SKM-1 (cell line): ENCODE data around the gene ASF1B.
"Not testable (repeated sequence)": the region's sequence is repeated elsewhere in the genome, so short reads cannot be mapped to it uniquely, and the experiment has no call there.

Source experiments
- DNase-seq: peaks from one replicate; lab custom pipeline; 2025; ENCODE audit not compliant: unreplicated experiment; lab: John Stamatoyannopoulos, UW

ASF1B gene

DNA sequence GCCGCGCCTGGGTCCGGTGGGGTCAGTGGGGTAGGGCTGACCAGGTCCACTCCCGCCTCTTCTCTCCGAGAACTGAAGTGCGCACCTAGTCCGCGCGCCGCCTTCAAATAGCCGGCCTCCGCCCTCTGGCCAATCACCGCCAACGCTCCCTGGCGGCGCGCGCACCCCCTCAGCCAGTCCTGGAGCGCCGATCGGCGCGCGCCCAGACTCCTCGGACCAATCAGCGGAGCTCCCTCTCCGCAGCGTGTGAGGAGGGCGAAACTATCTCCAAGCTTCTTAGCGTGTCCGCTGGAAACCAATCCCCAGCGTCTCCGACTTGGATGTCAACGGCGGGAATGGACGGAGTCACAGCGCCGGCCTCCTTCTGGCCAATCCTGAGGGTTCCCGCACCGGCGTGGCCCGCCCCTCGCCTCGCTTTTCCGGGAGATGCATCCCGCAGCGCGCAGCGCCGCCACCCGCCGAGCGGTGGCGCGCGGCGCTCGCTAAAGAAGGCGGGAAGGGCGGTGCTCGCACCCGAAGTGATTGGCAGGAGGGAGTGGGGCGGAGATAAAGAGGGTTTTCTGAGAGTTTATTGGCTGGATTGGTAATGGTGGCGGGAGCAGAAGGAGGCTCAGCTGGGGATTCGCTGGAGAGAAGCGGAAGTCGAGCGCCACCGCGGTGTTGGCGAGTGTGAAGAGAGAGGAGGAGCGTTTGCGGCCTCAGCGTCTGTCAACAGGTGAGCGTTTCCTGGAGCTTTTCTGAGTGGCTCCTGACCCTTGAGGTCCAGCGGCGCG lies at the start of gene ASF1B:
TSS of gene ASF1B (minus strand) at position 81 of the 773 bp plus-strand sequence. CDS start 133 bp downstream, outside the sequence.
- peak; percentile 100 for DNase-seq

DNA sequence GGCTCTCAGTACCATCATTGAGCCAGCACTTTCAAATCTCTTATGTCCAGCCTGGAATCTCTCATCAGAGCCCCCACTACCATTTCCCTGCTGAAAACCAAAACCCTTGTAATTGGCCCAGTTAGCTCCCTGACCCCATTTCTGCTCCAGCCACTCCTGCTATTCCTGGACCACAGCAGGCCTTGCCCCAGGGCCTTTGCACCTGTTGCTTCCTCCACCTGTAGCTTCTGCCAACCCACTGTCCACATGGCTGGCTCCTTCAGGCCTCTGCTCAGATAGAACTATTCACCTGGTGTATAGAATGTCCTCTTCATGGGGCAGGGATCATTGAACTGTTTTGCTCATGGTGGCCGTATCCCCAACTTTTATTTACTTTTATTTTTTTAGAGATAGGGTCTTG lies 49.3 kb upstream of the ASF1B start:
- not testable (repeated sequence) for DNase-seq

DNA sequence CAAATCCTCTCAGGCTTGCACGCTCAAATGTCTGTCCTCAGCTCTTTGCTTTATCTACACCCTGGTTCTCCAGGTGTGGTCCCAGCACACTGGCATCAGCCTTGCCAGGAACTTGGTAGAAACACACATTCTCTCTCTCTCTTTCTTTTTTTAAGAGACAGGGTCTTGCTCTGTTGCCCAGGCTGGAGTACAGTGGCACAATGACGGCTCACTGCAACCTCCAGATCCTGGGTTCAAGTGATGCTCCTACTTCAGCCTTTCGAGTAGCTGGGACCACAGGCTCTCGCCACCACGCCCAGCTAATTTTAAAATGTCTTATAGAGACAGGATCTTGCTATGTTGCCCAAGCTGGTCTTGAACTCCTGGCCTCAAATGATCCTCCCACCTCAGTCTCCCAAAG lies 48.8 kb upstream of the ASF1B start:
- DNase-seq, result no peak

DNA sequence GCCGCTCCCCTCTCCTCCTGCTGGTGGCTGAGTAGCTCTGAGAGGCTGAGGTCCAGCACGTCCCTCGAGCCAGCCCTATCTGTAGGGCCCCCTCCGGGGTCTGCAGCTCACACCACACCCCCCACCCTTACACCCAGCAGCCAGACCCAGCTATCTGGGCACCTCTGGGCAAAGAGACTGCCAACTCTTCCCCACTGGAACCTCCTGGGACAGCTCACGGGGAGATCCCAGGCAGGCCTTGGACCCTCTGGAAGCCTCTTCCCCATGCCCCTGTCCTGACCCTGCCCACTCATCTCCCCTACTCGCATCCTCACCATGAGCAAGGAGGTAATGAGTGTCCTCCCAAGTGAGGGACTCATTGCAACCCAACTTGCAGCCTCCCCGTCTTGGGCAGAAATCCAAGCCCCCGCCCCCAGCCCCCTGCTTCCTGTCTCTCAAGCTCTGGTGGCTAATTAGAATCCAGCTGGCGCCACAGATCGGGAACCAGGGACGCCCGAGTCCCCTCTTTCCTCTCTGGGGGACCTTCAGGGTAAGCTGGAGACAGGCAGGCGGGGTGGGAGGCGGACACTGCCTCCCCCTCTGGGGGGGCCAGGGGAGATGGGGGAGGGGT lies 47.5 kb upstream of the ASF1B start:
- DNase-seq, result no peak

DNA sequence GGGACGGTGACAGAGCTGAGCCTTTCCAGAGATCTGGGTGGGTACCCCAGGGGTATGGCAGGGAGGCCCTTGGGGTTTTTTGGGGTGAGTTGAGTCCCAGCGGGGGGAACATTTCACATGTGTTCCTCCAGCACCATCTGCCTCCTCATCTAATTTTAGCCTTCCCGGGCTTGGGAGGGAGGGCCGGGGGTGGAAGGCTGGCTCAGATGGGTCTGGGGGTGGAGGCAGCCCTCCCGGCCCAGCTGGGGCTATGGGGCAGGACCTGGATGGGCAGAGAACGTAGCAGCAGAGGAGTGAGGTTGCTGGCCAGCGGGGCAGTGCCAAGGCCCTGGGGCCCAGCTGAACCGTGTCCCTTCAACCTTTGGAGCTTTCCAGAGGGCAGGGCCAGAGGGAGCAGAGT lies 46.1 kb upstream of the ASF1B start:
- DNase-seq, result no peak

DNA sequence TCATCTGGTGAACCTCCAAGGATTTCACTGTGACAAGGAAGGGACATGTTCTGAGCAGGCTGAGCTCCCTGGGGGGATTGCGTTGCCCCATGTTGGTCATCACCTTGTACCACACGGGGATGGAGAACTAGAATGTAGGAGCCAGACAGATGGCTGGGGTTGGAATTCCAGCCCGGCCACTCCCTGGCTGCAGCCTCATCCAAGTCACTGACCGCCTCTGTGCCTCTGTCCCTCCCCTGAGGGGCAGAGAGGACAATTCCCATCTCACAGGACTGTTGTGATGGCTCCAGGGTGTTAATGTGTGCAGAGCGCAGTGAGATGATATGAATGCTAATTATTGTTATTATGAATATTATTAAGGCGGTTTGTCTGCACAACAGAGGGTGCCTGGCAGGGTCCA lies 45.5 kb upstream of the ASF1B start:
- no peak for DNase-seq

DNA sequence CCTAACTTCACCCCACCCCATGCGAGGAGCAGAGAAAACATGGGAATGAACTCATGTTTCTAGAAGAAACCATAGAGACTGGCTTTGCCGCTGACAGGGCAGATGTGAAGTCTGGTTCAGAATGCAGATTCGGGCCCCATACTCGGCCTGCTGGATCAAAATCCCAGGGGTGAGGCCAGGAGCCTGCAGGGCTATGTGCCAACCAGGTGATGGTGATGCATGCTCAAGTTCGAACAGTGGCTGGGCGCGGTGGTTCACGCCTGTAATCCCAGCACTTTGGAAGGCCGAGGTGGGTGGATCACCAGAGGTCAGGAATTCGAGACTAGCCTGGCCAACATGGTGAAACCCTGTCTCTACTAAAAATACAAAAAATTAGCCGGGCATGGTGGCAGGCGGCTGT lies 44.8 kb upstream of the ASF1B start:
- DNase-seq, result not testable (repeated sequence)

DNA sequence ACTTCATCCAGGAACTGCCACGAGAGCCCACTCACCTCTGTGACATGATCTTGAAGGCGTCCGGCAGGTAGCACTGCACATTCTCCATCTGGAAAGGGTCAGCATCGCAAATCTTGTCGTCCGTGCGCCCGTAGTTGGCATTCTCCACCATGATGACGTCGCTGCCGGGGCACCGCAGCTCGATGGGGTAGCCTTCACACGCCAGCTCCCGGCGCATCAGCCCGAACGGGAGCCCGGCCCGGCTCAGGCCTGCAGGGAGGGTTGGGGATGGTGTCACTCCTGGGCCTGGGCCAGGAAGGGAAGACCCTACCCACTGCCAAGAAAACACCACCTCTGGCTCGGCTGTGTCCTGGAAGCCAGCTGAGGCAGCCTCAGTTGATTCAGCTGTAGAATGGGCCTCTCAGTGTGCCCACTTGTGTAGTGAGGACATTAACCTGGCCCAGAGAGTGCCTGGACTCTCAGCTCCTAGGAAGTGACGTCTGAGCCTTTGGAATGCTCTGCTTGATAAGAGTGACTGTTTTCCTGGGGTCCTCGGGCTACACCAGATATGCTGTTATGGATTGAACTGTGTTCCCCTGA lies 41.2 kb upstream of the ASF1B start:
- no peak for DNase-seq

DNA sequence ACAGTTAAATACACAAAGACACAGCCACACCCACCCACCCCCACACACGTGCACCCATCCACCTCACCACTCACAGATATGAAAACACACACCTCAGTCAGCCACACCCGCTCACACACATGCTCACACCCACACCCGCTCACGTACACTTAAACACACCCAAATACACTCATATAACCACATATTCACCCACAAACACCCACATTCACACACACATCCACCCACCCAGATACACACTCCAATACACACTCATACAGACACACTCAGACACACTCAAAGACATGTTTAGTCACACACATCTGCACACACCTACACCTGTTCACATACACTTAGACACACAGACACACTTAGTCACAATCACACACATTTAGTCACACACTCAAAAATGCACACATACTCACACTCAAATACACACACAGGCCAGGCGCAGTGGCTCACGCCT lies 39.0 kb upstream of the ASF1B start:
- no peak for DNase-seq

DNA sequence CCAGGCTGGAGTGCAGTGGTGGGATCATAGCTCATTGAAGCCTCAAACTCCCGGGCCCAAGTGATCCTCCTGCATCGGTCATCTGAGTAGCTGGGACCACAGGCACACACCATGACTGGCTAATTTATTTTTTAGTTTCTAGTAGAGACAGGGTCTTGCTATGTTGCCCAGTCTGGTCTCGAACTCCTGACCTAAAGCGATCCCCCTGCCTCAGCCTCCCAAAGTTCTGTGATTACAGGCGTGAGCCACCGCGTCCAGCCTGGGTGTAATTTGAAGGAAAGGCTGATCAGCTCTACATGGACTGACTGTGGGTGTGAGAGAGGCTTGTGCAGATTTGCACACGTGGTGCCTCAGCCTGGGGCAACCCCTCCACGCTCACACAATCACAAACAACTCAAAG lies 38.5 kb upstream of the ASF1B start:
- no peak for DNase-seq

DNA sequence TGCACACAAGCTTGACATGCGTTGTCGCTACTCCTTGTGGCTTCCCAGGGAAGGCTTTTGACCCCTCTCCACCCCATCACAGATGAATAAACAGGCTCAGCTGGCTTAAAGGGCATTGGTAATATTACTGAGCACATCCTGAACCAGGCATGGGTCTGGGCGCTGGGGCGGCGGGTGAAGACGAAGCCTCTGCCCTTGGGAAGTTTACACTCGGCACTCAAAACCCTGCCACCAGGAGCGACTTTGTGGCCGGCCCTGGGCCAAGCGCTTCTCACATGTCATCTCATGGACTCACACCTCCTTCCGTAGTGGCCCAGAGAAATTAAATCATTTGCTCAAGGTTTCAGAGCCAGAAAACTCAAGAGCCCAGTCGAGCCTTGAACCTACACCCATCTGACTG lies 32.6 kb upstream of the ASF1B start:
- no peak for DNase-seq

DNA sequence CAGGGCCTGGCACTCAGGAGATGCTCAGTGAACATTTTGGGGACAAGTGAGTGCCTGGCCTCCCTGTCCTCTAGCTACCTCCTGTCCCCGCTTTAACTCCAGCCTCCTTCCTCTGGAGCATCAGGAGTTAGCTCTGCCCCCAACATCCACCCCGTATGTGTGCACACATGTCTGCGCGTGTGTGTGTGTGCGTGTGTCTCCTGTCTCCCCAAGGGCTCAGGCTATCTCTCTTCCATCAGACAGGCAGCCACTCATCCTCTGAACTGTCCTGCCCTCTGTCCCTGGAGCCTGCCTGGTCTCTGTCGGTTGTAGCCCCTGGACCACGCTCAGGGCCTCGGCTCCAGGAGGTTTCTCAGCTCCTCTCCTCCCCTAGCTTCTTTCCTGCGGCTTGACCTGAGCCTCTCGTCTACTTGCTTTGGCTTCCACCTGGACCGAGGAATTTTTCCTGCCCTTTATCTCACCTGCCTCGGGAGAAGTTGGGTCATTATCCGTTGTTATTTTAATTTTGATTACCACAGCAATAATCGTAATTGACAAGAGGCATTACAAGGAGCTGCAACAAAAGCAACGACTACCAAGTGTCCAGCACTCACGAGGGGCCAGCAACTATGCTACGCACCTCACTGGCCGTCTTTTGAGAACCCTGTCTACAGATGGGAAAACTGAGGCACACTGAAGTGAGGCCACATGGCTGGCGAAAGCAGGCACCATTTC lies 32.0 kb upstream of the ASF1B start:
- no peak for DNase-seq

DNA sequence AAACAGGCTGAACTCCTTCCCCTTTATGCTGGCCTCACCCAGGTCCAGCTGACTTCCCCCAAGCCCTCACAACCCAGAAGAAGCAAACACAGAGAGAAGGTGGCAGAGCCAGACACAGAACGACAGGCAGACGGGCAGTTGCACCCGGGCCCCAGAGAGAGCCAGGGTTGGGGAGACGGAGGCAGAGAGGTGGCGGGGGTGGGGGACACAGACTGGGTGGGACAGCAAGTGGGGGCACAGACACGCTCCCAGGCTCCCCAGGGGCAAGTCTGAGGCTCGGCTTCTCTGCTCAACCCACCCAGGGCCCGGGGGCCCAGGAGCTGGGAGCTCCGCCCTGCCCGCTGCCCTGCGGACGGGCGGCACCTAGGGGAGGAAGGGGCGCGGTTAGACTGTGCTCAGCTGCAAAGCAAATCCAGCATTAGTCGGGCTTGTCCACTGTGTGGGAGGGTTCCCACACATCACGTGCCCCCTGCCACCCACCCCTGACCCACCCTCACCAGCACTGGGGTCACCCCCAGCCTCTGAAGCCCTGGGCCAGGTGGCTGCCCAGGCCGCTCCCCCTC lies 31.3 kb upstream of the ASF1B start:
- no peak for DNase-seq

DNA sequence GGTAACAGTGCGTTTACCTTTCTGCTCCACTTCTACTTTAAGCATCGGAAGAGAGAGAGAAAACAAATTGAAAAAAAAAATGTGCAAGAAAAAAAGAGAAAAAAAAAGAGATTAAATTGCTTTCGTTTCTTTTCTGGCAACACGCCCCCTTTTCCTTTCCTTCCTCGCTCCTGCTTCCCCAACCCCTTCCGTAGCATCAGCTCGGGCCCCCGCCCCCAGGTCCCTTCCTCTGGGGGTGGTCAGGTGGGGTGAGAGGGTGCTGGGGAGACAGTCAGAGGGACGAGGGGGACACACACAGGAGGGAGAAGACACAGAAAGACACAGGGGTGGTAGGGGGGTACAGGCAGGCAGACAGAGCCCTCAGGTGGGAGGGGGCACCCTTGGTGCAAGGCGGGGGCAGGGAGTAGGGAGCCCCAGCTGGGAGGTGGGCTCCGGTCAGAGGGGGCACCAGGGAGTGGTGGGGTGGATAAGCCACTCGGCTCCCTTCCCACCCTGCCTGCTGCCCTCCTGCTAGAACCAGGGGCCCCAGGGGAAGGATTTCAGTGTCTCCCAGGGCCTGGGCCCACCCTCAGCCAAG lies 30.7 kb upstream of the ASF1B start:
- no peak for DNase-seq

DNA sequence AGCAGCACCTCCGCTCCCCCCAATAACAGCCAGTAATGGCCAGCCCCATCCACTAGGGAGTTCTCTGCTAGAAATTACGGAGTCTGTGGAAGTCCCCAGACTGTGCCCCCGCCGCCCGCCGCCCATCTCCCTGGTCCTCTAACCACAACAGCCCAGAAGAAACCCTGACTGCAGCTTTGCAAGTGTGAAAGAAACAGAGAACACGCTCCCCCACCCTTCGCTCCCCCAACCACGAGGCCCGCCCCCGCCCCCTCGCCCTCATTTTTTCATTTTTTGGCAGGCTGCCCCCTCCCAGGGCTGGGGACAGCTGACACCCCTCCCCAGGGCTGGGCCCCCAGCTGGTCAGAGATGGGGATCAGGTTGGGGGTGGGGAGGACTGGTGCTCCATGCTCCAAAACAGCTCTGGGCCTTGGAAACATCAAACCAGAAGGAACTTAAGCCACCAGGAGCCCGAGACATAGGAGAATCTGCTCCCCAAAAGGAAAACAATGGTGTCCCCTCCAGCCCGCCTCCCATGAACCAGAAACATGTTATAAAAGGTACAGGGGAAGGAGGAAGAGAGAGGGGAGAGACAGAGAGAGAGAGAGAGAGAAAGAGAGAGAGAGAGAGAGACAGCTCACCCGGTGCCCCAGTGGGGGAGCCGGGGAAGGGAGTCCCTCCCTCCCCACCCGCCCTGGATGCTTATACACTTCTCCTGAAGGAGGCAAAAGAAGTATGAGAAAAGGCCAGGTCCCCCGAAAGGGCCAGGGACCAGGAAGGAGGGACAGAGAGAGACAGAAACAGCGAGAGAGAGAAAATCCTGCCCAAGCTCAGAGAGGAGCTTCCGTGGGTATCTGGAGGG lies 29.8 kb upstream of the ASF1B start:
- no peak for DNase-seq

DNA sequence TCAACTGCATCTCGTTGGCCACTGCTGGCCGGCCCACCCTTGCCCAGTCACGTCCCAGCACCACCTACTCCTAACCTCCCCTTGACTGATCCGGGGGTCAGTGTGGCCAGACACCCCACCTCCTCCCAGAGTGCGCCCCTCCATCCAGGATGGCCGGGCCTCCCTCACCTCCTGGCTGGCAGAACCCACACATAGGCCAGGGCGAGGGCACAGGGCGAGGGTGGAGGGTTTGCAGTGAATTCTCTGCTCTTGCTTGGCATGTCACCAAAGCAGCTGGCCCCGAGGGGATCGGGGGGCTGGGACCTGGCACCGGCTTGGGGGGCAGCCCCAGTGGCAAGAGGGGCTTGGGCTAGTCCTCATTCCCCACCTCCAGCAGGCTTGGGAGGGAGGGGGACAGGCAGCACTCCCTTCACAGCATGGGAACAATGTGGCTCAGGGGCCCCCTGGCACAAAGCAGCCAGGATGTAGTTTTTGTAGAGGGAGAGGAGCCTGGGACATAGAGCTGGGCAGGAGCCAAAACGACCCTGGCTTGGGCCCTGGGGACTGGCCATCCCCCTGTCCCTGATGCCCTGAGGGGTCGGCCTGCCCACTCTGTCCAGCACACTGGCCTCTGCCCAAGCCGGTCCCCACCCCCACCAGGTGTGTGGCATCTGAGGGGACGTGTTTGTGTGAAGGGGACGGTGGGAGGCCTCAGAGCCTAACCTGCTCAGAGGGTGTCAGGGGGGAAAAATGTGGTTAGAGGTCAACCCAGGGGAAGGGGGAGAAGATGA lies 28.5 kb upstream of the ASF1B start:
- DNase-seq, result no peak

DNA sequence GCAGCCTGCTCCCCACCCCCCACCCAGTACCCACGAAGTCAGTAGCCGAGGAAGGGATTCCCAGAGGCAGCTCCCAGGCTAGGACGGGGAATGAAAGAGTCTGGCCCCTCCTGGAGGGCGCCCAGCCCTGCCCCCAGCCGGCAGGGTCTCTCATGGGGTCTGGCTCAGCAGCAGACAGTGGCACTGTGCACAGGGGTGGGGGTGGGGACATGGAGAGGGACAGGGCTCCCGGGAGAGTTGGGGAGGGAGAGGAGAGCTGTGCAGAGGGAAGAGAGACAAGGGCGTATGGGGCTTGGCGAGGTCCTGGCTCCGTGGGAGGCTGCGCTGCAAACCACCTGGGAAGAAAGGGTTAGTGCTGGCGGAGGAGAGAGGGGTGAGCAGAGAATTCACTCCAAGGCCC lies 27.7 kb upstream of the ASF1B start:
- no peak for DNase-seq

DNA sequence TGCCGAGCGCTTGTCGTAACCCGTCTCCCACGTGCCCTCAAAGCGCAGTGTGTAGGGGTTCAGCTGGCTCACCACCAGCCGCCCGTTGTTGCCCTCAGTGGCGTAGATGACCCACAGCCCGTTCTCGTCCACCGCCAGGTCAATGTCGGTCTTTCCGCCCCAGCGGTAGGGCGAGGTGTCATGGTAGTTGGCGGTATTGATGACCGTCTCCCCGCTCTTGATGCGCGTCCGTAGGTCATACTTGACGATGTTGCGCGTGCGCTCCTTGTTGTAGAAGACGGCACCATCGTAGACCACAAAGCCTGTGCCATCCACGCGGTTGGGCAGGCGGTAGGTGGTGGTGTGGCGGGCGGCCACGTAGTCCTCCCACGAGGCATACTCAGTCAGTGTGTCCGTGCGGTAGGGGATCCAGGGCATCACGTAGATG lies 26.5 kb upstream of the ASF1B start:
- no peak for DNase-seq

DNA sequence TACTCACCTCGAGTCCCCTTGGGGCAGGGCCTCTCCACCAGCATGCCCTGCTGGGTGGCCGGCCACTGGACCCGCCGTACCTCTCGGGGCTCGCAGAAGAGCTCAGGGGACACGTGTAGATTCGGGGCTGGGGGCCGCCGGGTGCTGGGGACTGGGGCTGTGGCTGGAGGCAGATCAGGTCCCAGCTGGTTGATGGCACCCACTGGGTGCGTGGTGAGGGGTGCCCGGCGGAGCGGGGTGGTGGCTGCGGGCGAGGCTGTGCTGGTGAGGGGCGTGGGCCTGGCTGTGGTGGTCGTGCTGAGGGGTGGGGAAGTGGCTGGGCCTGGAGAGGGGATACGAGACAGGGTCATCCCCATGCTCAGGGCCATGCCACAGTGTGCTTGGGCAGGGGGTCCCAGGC lies 24.9 kb upstream of the ASF1B start:
- DNase-seq, result no peak
